DOHH2 (cell line): Measurements from ENCODE around the gene TUBB3.

Source experiments
- H3F3A ChIP-seq: fragments of 200-600 bp; sonication (generic), shearing (Covaris generic); 2 replicates; pipeline ENCODE4 v1.6.0; 2016; ENCODE audit warnings: antibody characterized with exemption, mild to moderate bottlenecking; ENCODE audit not compliant: control insufficient read depth, insufficient read depth
- H3K27ac ChIP-seq: fragments of 200-600 bp; sonication (generic); 2 replicates; pipeline ENCODE4 v1.5.1; 2014; ENCODE audit warnings: low read depth, mild to moderate bottlenecking, low read length, moderate library complexity
- H3K27me3 ChIP-seq: fragments of 200-600 bp; sonication (generic); 2 replicates; pipeline ENCODE4 v1.6.1; 2014; ENCODE audit warnings: mild to moderate bottlenecking, low read length, mixed read lengths; ENCODE audit not compliant: control insufficient read depth
- H3K36me3 ChIP-seq: fragments of 200-600 bp; sonication (generic); 2 replicates; pipeline ENCODE4 v1.6.1; 2014; ENCODE audit warnings: mild to moderate bottlenecking, low read length, moderate library complexity, mixed read lengths; ENCODE audit not compliant: control insufficient read depth
- H3K4me1 ChIP-seq: fragments of 200-600 bp; sonication (generic); 2 replicates; pipeline ENCODE4 v1.6.1; 2014; ENCODE audit warnings: mild to moderate bottlenecking, low read length, mixed read lengths; ENCODE audit not compliant: control insufficient read depth
- H3K4me2 ChIP-seq: fragments of 200-600 bp; sonication (generic); 2 replicates; pipeline ENCODE4 v1.6.0; 2014; ENCODE audit warnings: mild to moderate bottlenecking, low read length, moderate library complexity
- H3K4me3 ChIP-seq: fragments of 200-600 bp; sonication (generic); 2 replicates; pipeline ENCODE4 v1.5.1; 2014; ENCODE audit warnings: mild to moderate bottlenecking, low read length, mixed read lengths
- H3K79me2 ChIP-seq: fragments of 200-600 bp; sonication (generic); 2 replicates; pipeline ENCODE4 v1.6.1; 2014; ENCODE audit warnings: mild to moderate bottlenecking, low read length, mixed read lengths; ENCODE audit not compliant: control insufficient read depth
- H3K9me2 ChIP-seq: fragments of 200-600 bp; sonication (generic); replicated peaks from 2 replicates; pipeline ENCODE4 v1.6.1; 2014; ENCODE audit warnings: mild to moderate bottlenecking, low read length, mixed read lengths; ENCODE audit not compliant: control insufficient read depth
- H3K9me3 ChIP-seq: fragments of 200-600 bp; sonication (generic); 2 replicates; pipeline ENCODE4 v1.6.1; 2014; ENCODE audit warnings: antibody characterized with exemption, low read length, mixed read lengths; ENCODE audit not compliant: control insufficient read depth, insufficient read depth
- H4K20me1 ChIP-seq: fragments of 200-600 bp; sonication (generic); 2 replicates; pipeline ENCODE4 v1.6.0; 2014; ENCODE audit warnings: low read depth, mild to moderate bottlenecking, antibody characterized with exemption, low read length, moderate library complexity; ENCODE audit not compliant: control insufficient read depth, insufficient read depth
- EZH2phosphoT487 ChIP-seq: fragments of 200-600 bp; sonication (generic); IDR thresholded peaks from 2 replicates; pipeline ENCODE4 v1.6.1; 2017; ENCODE audit warnings: borderline replicate concordance, mild to moderate bottlenecking, antibody characterized with exemption, low read length, moderate library complexity, mixed read lengths
- TF ChIP-seq, protein P1 (sequence below): fragments of 200-600 bp; sonication (generic); IDR thresholded peaks from one replicate; pipeline ENCODE4 v1.5.1; 2014; ENCODE audit warnings: antibody characterized with exemption, mild to moderate bottlenecking, low read depth, low read length; ENCODE audit not compliant: poor library complexity, severe bottlenecking

Gene TUBB3

DNA sequence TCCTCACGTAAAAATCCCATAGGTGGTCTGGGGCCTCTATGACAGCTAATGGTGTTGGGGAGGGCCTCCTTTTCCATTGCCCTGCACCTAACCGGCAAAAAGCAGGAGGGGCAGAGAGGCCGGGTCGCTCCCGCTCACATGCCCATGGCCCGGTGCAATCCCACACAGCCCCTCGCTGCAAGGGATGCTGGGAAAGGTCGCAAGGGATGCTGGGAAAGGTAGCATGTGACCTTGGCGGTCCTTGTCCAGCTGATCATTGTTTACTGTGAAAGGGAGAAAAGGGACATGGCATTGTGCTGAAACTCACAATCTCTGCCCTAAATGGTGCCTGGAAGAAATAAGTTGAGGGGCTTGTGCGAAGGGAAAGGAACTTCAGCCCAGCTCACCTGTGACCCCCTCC, 35.5 kb downstream of the TUBB3 start:
- Histone ChIP-seq H3K9me3 (no peaks in the 10 kb centered on the region), H4K20me1 (peaks cover 38% of the 10 kb centered on the region), H3K9me2 (no peaks in the 10 kb centered on the region), H3K4me3 (no peak overlapping the region), H3K27ac (no peak overlapping the region), H3F3A (peaks cover 53% of the 10 kb centered on the region), H3K4me2 (no peak overlapping the region), H3K79me2 (peaks cover 76% of the 10 kb centered on the region), H3K27me3 (no peaks in the 10 kb centered on the region), H3K4me1 (peaks cover 53% of the 10 kb centered on the region), H3K36me3 (peaks cover 92% of the 10 kb centered on the region)
- TF ChIP-seq, protein P1, sequence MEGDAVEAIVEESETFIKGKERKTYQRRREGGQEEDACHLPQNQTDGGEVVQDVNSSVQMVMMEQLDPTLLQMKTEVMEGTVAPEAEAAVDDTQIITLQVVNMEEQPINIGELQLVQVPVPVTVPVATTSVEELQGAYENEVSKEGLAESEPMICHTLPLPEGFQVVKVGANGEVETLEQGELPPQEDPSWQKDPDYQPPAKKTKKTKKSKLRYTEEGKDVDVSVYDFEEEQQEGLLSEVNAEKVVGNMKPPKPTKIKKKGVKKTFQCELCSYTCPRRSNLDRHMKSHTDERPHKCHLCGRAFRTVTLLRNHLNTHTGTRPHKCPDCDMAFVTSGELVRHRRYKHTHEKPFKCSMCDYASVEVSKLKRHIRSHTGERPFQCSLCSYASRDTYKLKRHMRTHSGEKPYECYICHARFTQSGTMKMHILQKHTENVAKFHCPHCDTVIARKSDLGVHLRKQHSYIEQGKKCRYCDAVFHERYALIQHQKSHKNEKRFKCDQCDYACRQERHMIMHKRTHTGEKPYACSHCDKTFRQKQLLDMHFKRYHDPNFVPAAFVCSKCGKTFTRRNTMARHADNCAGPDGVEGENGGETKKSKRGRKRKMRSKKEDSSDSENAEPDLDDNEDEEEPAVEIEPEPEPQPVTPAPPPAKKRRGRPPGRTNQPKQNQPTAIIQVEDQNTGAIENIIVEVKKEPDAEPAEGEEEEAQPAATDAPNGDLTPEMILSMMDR, result no peak
- no peak for TF ChIP-seq EZH2phosphoT487

GRCh38 chr16:89960966-89961365, 37.8 kb downstream of the TUBB3 start:
- Histone ChIP-seq H3K36me3 (peaks cover 93% of the 10 kb centered on the region), H3K9me3 (no peaks in the 10 kb centered on the region), H3K79me2 (peaks cover 57% of the 10 kb centered on the region), H3K4me3 (no peak overlapping the region), H3K4me2 (no peak overlapping the region), H3K9me2 (no peaks in the 10 kb centered on the region), H4K20me1 (peaks cover 36% of the 10 kb centered on the region), H3K4me1 (peaks cover 38% of the 10 kb centered on the region), H3K27ac (no peak overlapping the region), H3F3A (peaks cover 42% of the 10 kb centered on the region), H3K27me3 (no peaks in the 10 kb centered on the region)
- TF ChIP-seq, protein P1, result no peak

GRCh38 chr16:89961920-89962319, 38.8 kb downstream of the TUBB3 start:
- H4K20me1 ChIP-seq, result peaks cover 35% of the 10 kb centered on the region
- H3K36me3 ChIP-seq, result peaks cover 100% of the 10 kb centered on the region
- peaks cover 39% of the 10 kb centered on the region for H3F3A ChIP-seq
- no peak overlapping the region for H3K27ac ChIP-seq
- peaks cover 54% of the 10 kb centered on the region for H3K79me2 ChIP-seq
- H3K4me2 ChIP-seq, result no peak overlapping the region
- TF ChIP-seq, protein P1, result no peak
- no peak for TF ChIP-seq EZH2phosphoT487
- no peaks in the 10 kb centered on the region for H3K27me3 ChIP-seq
- no peaks in the 10 kb centered on the region for H3K9me3 ChIP-seq
- H3K4me3 ChIP-seq, result no peak overlapping the region
- peaks cover 39% of the 10 kb centered on the region for H3K4me1 ChIP-seq
- H3K9me2 ChIP-seq, result no peaks in the 10 kb centered on the region
